Kasumi-1 (cell line): ENCODE data around the gene PRSS56.

Experiments used
- DNase-seq, 2 experiments: peaks; one replicate each; lab custom pipeline; 2025; lab: John Stamatoyannopoulos, UW

Gene PRSS56

GRCh38 chr2:232502511-232502910 lies 17.7 kb upstream of the PRSS56 start:
- no peak for DNase-seq

- DNase-seq = no peak
These were observed 17.0 kb upstream of the PRSS56 start for GRCh38 chr2:232502911-232503808.

- DNase-seq = no peak
These were observed 16.3 kb upstream of the PRSS56 start for GRCh38 chr2:232503809-232504323.

- no peak for DNase-seq
These were observed 15.8 kb upstream of the PRSS56 start for GRCh38 chr2:232504438-232504837.

GRCh38 chr2:232505856-232506255 lies 14.3 kb upstream of the PRSS56 start:
- no peak for DNase-seq

GRCh38 chr2:232506709-232507108 lies 13.5 kb upstream of the PRSS56 start:
- DNase-seq = no peak

- DNase-seq = no peak
These were observed 11.9 kb upstream of the PRSS56 start for GRCh38 chr2:232508251-232508650.

GRCh38 chr2:232511336-232511890 lies 8.8 kb upstream of the PRSS56 start:
- no peak for DNase-seq

- DNase-seq = no peak
These were observed 7.6 kb upstream of the PRSS56 start for GRCh38 chr2:232512602-232513001.

- DNase-seq = no peak
These were observed 6.8 kb upstream of the PRSS56 start for GRCh38 chr2:232513353-232513752.

- DNase-seq = no peak
These were observed 4.5 kb upstream of the PRSS56 start for GRCh38 chr2:232515639-232516038.

- DNase-seq = no peak
These were observed 3.6 kb upstream of the PRSS56 start for GRCh38 chr2:232516551-232516950.

- no peak for DNase-seq
These were observed 1.3 kb upstream of the PRSS56 start for GRCh38 chr2:232518844-232519243.

GRCh38 chr2:232520489-232520888 lies 301 bp downstream of the PRSS56 start:
- no peak for DNase-seq

GRCh38 chr2:232521098-232521497 lies 910 bp downstream of the PRSS56 start:
- DNase-seq = no peak

GRCh38 chr2:232521959-232522622 lies 1.9 kb downstream of the PRSS56 start:
- DNase-seq = no peak

- DNase-seq = no peak
These were observed 2.6 kb downstream of the PRSS56 start for GRCh38 chr2:232522623-232523401.

GRCh38 chr2:232523402-232523681 lies 3.2 kb downstream of the PRSS56 start:
- DNase-seq = no peak

- DNase-seq = peak; percentile 41 to 42
These were observed 3.8 kb downstream of the PRSS56 start for GRCh38 chr2:232523682-232524597.

GRCh38 chr2:232524771-232525170 lies 4.6 kb downstream of the PRSS56 start:
- no peak for DNase-seq

- DNase-seq = no peak
These were observed 5.0 kb downstream of the PRSS56 start for GRCh38 chr2:232525199-232525598.
